Spleen (tissue), 11 donors: ENCODE results near the gene VSIG2. TPM values are rescaled to one million over a fixed set of nuclear protein-coding genes. Genes with fewer than 3 reads are reported as not detected.

ENCODE experiments used
- DNase-seq: peaks from one replicate; pipeline ENCODE4 v3.0.0-alpha.2; 2020
- H3K27ac ChIP-seq, 8 donors: fragments of 200-600 bp; sonication (generic) in 7 of 8; 1 replicate in 4 of 8; 2 replicates in 4 of 8; pipeline versions ENCODE4 v1.5.0 to v1.8.0; 2016 to 2021; ENCODE audit warnings: inconsistent platforms in 4 of 8, mild to moderate bottlenecking in 4 of 8, moderate library complexity in 1 of 8
- H3K27me3 ChIP-seq, 7 donors: fragments of 200-600 bp; sonication (generic) in 6 of 7; replicated peaks in 1 of 7; 1 replicate in 4 of 7; 2 replicates in 3 of 7; pipeline versions ENCODE4 v1.5.0 to v1.8.0; 2016 to 2021; ENCODE audit warnings: inconsistent platforms in 3 of 7, mild to moderate bottlenecking in 1 of 7
- H3K36me3 ChIP-seq, 6 donors: fragments of 200-600 bp; sonication (generic) in 5 of 6; 1 replicate in 4 of 6; 2 replicates in 2 of 6; pipeline versions ENCODE4 v1.5.0 to v1.8.0; 2016 to 2021; ENCODE audit warnings: inconsistent platforms in 2 of 6
- H3K4me1 ChIP-seq, 6 donors: fragments of 200-600 bp; sonication (generic) in 5 of 6; 1 replicate in 3 of 6; 2 replicates in 3 of 6; pipeline versions ENCODE4 v1.5.0 to v1.8.0; 2016 to 2021; ENCODE audit warnings: inconsistent platforms in 3 of 6
- H3K4me3 ChIP-seq, 8 donors: fragments of 200-600 bp; sonication (generic) in 7 of 8; 1 replicate in 4 of 8; 2 replicates in 4 of 8; pipeline versions ENCODE4 v1.5.0 to v1.8.0; 2016 to 2021; ENCODE audit warnings: inconsistent platforms in 4 of 8, mild to moderate bottlenecking in 4 of 8, moderate library complexity in 2 of 8
- H3K9me3 ChIP-seq, 8 donors: fragments of 200-600 bp; sonication (generic) in 7 of 8; 1 replicate in 4 of 8; 2 replicates in 4 of 8; pipeline versions ENCODE4 v1.5.0 to v1.8.0; 2016 to 2021; ENCODE audit warnings: inconsistent platforms in 4 of 8
- POLR2A ChIP-seq, 3 donors: fragments of 450-650 bp; IDR thresholded peaks; one replicate each; pipeline ENCODE4 v1.5.1; 2017; ENCODE audit warnings: antibody characterized with exemption in 3 of 3, mild to moderate bottlenecking in 1 of 3
- POLR2AphosphoS5 ChIP-seq, 3 donors: sonication (generic); formaldehyde crosslinking; IDR thresholded peaks; one replicate each; pipeline ENCODE4 v1.5.1; 2017; ENCODE audit warnings: antibody characterized with exemption in 3 of 3
- WGBS, 5 donors: extraction: QIAGEN DNeasy Blood & Tissue Kit in 3 of 5; methylation state at CpG; one replicate each; pipeline versions ENCODE4 v1.1.5 to v1.1.7; 2013 to 2018; 5-methylcytosine and 5-hydroxymethylcytosine counted together
- intact Hi-C: fragments of 100-400 bp; cut with DNase I; formaldehyde crosslinking; loops from one replicate; pipeline ENCODE4 v1.15.0; 2023; ENCODE audit warnings: low total_unique reads
- polyA plus RNA-seq, 3 donors: library from polyadenylated mRNA; stranded (reverse); fragments of 200-250 nt; gene quantifications; one replicate each; pipeline ENCODE4 v1.2.1, GENCODE V29; 2013
- total RNA-seq, 7 donors: library from RNA; depleted of rRNA in 3 of 7; stranded (reverse); fragments of >200 nt in 3 of 7; fragmentation: NEBNext Ultra II Directional in 4 of 7; extraction: Animal tissue kit (Norgen Biotek cat#: 25700) in 4 of 7; gene quantifications; one replicate each; pipeline versions ENCODE4 v1.1.0 to v1.2.1, GENCODE V29; 2016 to 2021
- TF ChIP-seq, protein P1 (sequence below), 11 experiments: fragments of 200-600 bp in 7 of 11; fragments of 450-650 bp in 4 of 11; sonication (generic) in 4 of 11; IDR thresholded peaks in 8 of 11; conservative IDR thresholded peaks in 3 of 11; 1 replicate in 7 of 11; 2 replicates in 4 of 11; pipeline versions ENCODE4 v1.4.0 to v1.8.0; 2016 to 2021; ENCODE audit warnings: antibody characterized with exemption in 11 of 11, inconsistent platforms in 4 of 11, mild to moderate bottlenecking in 1 of 11
- donor health status: healthy with polysubstance abuse.
- donor health status: DM: no; HTN: no; CAD: no; lungs with moderate emphysema.
- donor health status: DM: no; HTN: no; CAD: no.
- donor health status: Bipolar disorder and iron deficiency.
- donor health status: healthy.
- donor health status: DM: no; HTN: no; CAD: no.
- donor health status: DM: yes; HTN: yes; CAD: no.

VSIG2 gene
- total and polyA plus RNA-seq, 10 donors = 0.43 to 2.1 (median 1.2) TPM; not detected in 3

DNA sequence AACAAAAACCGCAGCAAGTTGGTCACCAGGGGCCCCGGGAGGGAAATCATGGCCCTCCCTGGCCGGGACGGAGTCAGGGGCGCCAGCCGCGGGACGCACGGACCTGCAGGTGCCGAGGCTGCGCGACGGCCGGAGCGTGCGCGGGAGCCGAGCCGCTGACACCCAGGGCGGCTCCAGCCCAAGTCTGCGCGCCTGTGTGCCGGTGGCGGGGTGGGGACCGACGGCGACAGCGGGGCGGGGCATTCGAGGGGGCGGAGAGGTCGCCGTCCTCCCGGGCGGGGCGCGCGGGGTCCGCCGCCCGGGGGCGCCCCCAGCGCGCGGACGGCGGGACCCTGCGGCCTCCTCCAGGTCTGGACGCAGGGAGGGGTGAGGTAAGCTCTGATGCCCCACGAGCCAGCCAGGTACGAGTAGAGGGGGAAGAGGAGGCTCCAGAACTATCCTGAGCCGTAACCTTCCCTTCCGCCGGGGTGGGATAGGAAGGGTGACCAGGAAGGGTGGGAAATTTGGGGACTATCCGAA, 10.1 kb upstream of the VSIG2 start, which contains the start of gene ESAM:
Gene ESAM, minus strand, starts transcription at position 186 of the 519 bp plus-strand sequence. Its CDS starts 136 bp downstream, at position 50.
- intact Hi-C loops = loop anchor here (5.0 kb wide), 1 partner anchor 90 kb away; the partner anchor contains the start of genes SIAE and SPA17
- peak; percentile 92 for DNase-seq
- WGBS, 5 donors = 0 to 1% (median 1%) methylated on average over 13 to 55 of the region's 55 CpGs

DNA sequence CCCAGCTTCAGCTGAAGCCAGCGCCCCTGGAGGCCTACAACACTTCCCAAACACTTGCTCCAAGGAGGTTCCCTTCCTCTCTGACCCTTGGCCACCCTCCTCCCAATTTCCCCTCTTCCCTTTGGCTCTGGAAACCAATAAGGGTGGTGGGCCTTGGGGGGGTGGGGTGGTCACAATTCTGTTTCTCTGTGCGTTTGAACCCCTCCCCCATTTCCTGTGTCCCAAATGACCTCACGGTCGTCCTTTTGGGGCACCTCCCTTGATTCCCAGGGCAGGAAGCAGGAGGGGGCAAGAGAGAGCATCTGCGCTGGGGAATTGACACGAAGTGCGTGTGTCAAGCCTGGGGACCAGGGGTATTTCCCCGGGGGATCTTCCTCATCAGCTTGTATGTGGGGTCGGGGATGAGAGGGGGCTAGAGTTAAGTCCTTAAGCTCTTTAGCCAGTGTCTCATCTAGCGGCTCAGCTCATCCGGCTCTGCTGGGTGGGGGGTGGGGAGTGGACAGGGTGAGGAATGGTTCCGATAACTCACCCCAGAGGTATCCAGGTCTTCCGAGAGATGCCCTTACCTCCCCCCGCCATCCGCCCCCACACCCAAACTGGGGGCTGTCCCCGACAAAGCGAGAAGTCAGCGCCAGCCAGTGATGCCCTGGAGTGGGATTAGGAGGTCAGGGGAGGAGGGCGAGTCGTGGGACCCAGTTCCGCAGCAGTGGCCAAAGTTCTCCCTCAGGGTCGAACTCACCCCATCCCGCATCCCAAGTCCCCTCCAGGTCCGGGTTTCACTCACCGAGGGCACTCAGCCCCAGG, 9.4 kb upstream of the VSIG2 start:
- peak overlapping the region; percentile 48 to 81 (median 62) for H3K4me3 ChIP-seq
- 7 to 14% (median 10%) methylated on average over 9 to 25 of the region's 25 CpGs for WGBS, 5 donors
- peaks cover 0 to 11% (median 0%) of the 10 kb centered on the region in 6 donors for H3K36me3 ChIP-seq
- TF ChIP-seq, protein P1, sequence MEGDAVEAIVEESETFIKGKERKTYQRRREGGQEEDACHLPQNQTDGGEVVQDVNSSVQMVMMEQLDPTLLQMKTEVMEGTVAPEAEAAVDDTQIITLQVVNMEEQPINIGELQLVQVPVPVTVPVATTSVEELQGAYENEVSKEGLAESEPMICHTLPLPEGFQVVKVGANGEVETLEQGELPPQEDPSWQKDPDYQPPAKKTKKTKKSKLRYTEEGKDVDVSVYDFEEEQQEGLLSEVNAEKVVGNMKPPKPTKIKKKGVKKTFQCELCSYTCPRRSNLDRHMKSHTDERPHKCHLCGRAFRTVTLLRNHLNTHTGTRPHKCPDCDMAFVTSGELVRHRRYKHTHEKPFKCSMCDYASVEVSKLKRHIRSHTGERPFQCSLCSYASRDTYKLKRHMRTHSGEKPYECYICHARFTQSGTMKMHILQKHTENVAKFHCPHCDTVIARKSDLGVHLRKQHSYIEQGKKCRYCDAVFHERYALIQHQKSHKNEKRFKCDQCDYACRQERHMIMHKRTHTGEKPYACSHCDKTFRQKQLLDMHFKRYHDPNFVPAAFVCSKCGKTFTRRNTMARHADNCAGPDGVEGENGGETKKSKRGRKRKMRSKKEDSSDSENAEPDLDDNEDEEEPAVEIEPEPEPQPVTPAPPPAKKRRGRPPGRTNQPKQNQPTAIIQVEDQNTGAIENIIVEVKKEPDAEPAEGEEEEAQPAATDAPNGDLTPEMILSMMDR (IDR thresholded peaks at IDR 0.05 in 8 of 11, conservative IDR thresholded peaks at IDR 0.05 in 3 of 11) = no peak
- peak in 1 of 3 donors; percentile 18 for TF ChIP-seq POLR2AphosphoS5 (IDR thresholded peaks at IDR 0.05)
- H3K27me3 ChIP-seq = peaks cover 0 to 55% (median 34%) of the 10 kb centered on the region in 7 donors
- peak overlapping the region; percentile 46 to 83 (median 73) for H3K27ac ChIP-seq
- H3K9me3 ChIP-seq = no peaks in the 10 kb centered on the region
- peaks cover 32 to 75% (median 58%) of the 10 kb centered on the region in 6 donors for H3K4me1 ChIP-seq
- DNase-seq = no peak
- intact Hi-C loops = loop anchor here (5.0 kb wide), 1 partner anchor 89 kb away; the partner anchor contains the start of genes SIAE and SPA17

More for the DNA sequence above, 10.1 kb upstream of the VSIG2 start, which contains the start of gene ESAM:
- H3K4me3 ChIP-seq = peak within 1 kb of the TSS; percentile 48 to 81 (median 62)
- peak within 1 kb of the TSS; percentile 46 to 83 (median 73) for H3K27ac ChIP-seq
- peaks cover 32 to 68% (median 58%) of the 10 kb centered on the region in 6 donors for H3K4me1 ChIP-seq
- TF ChIP-seq POLR2A (IDR thresholded peaks at IDR 0.05) = no peak
- TF ChIP-seq POLR2AphosphoS5 (IDR thresholded peaks at IDR 0.05) = peak; percentile 90 to 91 (median 90)
- TF ChIP-seq, protein P1 (IDR thresholded peaks at IDR 0.05 in 8 of 11, conservative IDR thresholded peaks at IDR 0.05 in 3 of 11) = no peak
- peaks cover 0 to 17% (median 4%) of the 10 kb centered on the region in 6 donors for H3K36me3 ChIP-seq
- H3K27me3 ChIP-seq = peaks cover 0 to 55% (median 34%) of the 10 kb centered on the region in 7 donors
- H3K9me3 ChIP-seq = no peaks in the 10 kb centered on the region

DNA sequence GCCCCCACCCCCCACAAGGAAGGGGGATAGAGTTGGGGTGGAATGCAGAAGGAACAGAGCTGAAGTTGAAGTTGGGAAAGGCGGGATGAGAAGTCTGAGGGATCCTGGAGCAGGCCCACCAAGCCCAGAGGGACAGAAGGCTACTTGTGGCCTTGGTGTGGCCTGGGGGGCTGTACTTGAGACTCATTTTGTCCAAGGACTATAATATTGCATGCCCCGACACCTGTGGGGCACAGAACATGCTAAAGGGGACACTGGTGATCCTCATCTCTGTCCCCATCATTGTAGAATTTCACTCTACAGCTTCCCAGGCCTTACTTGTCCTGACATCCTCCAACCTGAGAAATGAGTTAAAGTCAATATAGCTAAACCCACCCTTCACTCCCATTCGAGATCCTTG, 8.8 kb upstream of the VSIG2 start:
- TF ChIP-seq POLR2AphosphoS5 (IDR thresholded peaks at IDR 0.05) (no peak), POLR2A (IDR thresholded peaks at IDR 0.05) (no peak)
- TF ChIP-seq, protein P1 (IDR thresholded peaks at IDR 0.05 in 8 of 11, conservative IDR thresholded peaks at IDR 0.05 in 3 of 11) = no peak
- H3K27ac ChIP-seq = peak overlapping the region; percentile 54 to 83 (median 70)
- WGBS, 5 donors = 66 to 76% (median 69%) methylated on average over 3 of the region's 3 CpGs
- peaks cover 32 to 75% (median 58%) of the 10 kb centered on the region in 6 donors for H3K4me1 ChIP-seq
- intact Hi-C loops = loop anchor here (5.0 kb wide), 1 partner anchor 89 kb away; the partner anchor contains the start of genes SIAE and SPA17
- peaks cover 0 to 55% (median 34%) of the 10 kb centered on the region in 7 donors for H3K27me3 ChIP-seq
- H3K36me3 ChIP-seq = peaks cover 0 to 8% (median 0%) of the 10 kb centered on the region in 6 donors
- H3K4me3 ChIP-seq = peak overlapping the region in 7 of 8 donors; percentile 21 to 81 (median 63)
- no peak for DNase-seq
- H3K9me3 ChIP-seq = no peaks in the 10 kb centered on the region
